Endothelial cell of hepatic sinusoid (primary cell): Measurements from ENCODE around the gene GDPGP1.
"Not testable (repeated sequence)": the region's sequence is repeated elsewhere in the genome, so short reads cannot be mapped to it uniquely, and the experiment has no call there.

Experiments
- in situ Hi-C: cut with HindIII; loops from 2 replicates; pipeline ENCODE4 v1.10.0; 2017; ENCODE audit warnings: low sequenced_read_pairs

Gene GDPGP1

GRCh38 chr15:90234096-90234988 is at the start of gene GDPGP1:
Gene GDPGP1 (plus strand): TSS chr15:90234209. CDS start chr15:90240909, 6,700 bp downstream.
- in situ Hi-C loops = no loop called here

- in situ Hi-C loops = no loop called here
Observed at GRCh38 chr15:90184786-90185704, 49.0 kb upstream of the GDPGP1 start.

- in situ Hi-C loops = no loop called here
Observed at GRCh38 chr15:90187257-90187868, 46.6 kb upstream of the GDPGP1 start.

GRCh38 chr15:90188065-90188464 is 45.9 kb upstream of the GDPGP1 start:
- in situ Hi-C loops = not testable (repeated sequence)

- in situ Hi-C loops = no loop called here
Observed at GRCh38 chr15:90188914-90189748, 44.9 kb upstream of the GDPGP1 start.

- in situ Hi-C loops = no loop called here
Observed at GRCh38 chr15:90189781-90190467, 44.1 kb upstream of the GDPGP1 start.

GRCh38 chr15:90190606-90191343 is 43.2 kb upstream of the GDPGP1 start:
- in situ Hi-C loops = no loop called here

- in situ Hi-C loops = no loop called here
Observed at GRCh38 chr15:90191344-90191687, 42.7 kb upstream of the GDPGP1 start.

- in situ Hi-C loops = no loop called here
Observed at GRCh38 chr15:90191794-90192509, 42.1 kb upstream of the GDPGP1 start.

GRCh38 chr15:90192961-90193786 is 40.8 kb upstream of the GDPGP1 start:
- in situ Hi-C loops = no loop called here

GRCh38 chr15:90194655-90195054 is 39.4 kb upstream of the GDPGP1 start:
- in situ Hi-C loops = no loop called here

- in situ Hi-C loops = no loop called here
Observed at GRCh38 chr15:90200534-90201129, 33.4 kb upstream of the GDPGP1 start.

- in situ Hi-C loops = no loop called here
Observed at GRCh38 chr15:90201130-90201943, 32.7 kb upstream of the GDPGP1 start, which contains the start of gene SEMA4B. Gene SEMA4B (plus strand): TSS chr15:90201330. CDS start chr15:90201579, 249 bp downstream.

- in situ Hi-C loops = no loop called here
Observed at GRCh38 chr15:90201944-90202375, 32.0 kb upstream of the GDPGP1 start.

GRCh38 chr15:90202929-90203328 is 31.1 kb upstream of the GDPGP1 start:
- in situ Hi-C loops = no loop called here

- in situ Hi-C loops = no loop called here
Observed at GRCh38 chr15:90203473-90203872, 30.5 kb upstream of the GDPGP1 start.
